ENCODE measurements around the gene ITGA7.

DNA sequence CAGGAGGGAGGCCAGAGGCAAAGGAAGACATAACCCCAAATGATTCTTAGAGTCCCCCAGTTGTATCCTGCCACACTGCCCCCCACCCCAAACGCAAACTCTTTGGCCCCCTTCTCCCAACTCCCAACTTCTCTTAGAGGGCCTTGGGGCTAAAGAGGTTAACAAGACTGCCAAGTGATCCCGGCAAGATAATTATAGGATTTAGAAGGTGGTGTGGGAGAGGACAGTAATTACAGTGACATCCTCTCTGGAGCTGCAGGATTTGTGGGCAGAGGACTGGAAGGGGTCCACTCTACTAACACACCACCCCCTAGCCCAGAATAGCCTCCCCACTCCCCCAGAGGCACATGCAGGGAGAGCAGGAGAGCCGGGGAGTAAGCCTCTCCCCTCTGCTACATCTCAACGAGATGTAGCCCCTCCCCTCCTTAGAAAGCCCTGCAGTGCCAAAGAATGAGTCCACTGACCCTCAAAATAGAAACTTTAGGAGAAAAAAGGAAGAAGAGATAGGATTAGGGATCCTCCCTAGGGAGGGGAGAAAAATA lies 29.9 kb upstream of the ITGA7 start:
- TF ChIP-seq, protein P1, sequence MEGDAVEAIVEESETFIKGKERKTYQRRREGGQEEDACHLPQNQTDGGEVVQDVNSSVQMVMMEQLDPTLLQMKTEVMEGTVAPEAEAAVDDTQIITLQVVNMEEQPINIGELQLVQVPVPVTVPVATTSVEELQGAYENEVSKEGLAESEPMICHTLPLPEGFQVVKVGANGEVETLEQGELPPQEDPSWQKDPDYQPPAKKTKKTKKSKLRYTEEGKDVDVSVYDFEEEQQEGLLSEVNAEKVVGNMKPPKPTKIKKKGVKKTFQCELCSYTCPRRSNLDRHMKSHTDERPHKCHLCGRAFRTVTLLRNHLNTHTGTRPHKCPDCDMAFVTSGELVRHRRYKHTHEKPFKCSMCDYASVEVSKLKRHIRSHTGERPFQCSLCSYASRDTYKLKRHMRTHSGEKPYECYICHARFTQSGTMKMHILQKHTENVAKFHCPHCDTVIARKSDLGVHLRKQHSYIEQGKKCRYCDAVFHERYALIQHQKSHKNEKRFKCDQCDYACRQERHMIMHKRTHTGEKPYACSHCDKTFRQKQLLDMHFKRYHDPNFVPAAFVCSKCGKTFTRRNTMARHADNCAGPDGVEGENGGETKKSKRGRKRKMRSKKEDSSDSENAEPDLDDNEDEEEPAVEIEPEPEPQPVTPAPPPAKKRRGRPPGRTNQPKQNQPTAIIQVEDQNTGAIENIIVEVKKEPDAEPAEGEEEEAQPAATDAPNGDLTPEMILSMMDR (IDR thresholded peaks at IDR 0.05) = no peak
- no peak for TF ChIP-seq POLR2A (IDR thresholded peaks at IDR 0.05)
